SU-DHL-6 (cell line): Measurements from ENCODE around the gene SIPA1.
A peak's percentile ranks its signal among the peaks of the same experiment; 100 is the strongest.

Experiments used
- H2AFZ ChIP-seq: fragments of 200-600 bp; sonication (generic); 2 replicates; pipeline ENCODE4 v1.6.1; 2014; ENCODE audit warnings: low read depth, mild to moderate bottlenecking, moderate library complexity, mixed read lengths, antibody characterized with exemption, low read length; ENCODE audit not compliant: severe bottlenecking
- H3F3A ChIP-seq: fragments of 200-600 bp; shearing (Covaris generic); 2 replicates; pipeline ENCODE4 v1.6.0; 2016; ENCODE audit warnings: antibody characterized with exemption, mild to moderate bottlenecking; ENCODE audit not compliant: insufficient read depth
- H3K27ac ChIP-seq: fragments of 200-600 bp; sonication (generic); 2 replicates; pipeline ENCODE4 v1.5.1; 2016; ENCODE audit warnings: low read depth, mild to moderate bottlenecking, low read length, moderate library complexity, mixed read lengths
- H3K27me3 ChIP-seq: fragments of 200-600 bp; sonication (generic), shearing (Covaris generic); 2 replicates; pipeline ENCODE4 v1.6.0; 2014; ENCODE audit warnings: mild to moderate bottlenecking, low read length
- H3K36me3 ChIP-seq: fragments of 200-600 bp; sonication (generic); 2 replicates; pipeline ENCODE4 v1.6.1; 2014; ENCODE audit warnings: mild to moderate bottlenecking, low read length, mixed read lengths
- H3K4me2 ChIP-seq: fragments of 300-600, 200-600 bp; shearing (Covaris generic), sonication (generic); 2 replicates; pipeline ENCODE4 v1.6.0; 2014; ENCODE audit warnings: low read length, low read depth, mild to moderate bottlenecking; ENCODE audit not compliant: poor library complexity, severe bottlenecking
- H3K4me3 ChIP-seq: fragments of 200-600 bp; sonication (generic); 2 replicates; pipeline ENCODE4 v1.5.1; 2014; ENCODE audit warnings: antibody characterized with exemption, low read length, mild to moderate bottlenecking, mixed read lengths; ENCODE audit not compliant: insufficient read depth, poor library complexity, severe bottlenecking
- H3K79me2 ChIP-seq: fragments of 200-600 bp; sonication (generic); 2 replicates; pipeline ENCODE4 v1.6.1; 2014; ENCODE audit warnings: mild to moderate bottlenecking, low read length, moderate library complexity; ENCODE audit not compliant: insufficient read depth
- H3K9ac ChIP-seq: fragments of 200-600 bp; sonication (generic); 2 replicates; pipeline ENCODE4 v1.7.0; 2014; ENCODE audit warnings: mild to moderate bottlenecking, low read length
- H3K9me2 ChIP-seq: fragments of 200-600 bp; sonication (generic); replicated peaks from 2 replicates; pipeline ENCODE4 v1.6.1; 2014; ENCODE audit warnings: low read length; ENCODE audit not compliant: insufficient read depth
- H3K9me3 ChIP-seq: fragments of 200-600 bp; sonication (generic); 2 replicates; pipeline ENCODE4 v1.6.1; 2014; ENCODE audit warnings: low read length, mixed read lengths; ENCODE audit not compliant: insufficient read depth
- H4K20me1 ChIP-seq: fragments of 200-600 bp; sonication (generic); 2 replicates; pipeline ENCODE4 v1.6.1; 2014; ENCODE audit warnings: low read depth, mild to moderate bottlenecking, antibody characterized with exemption, low read length, moderate library complexity, mixed read lengths
- CTCF ChIP-seq: fragments of 200-600 bp; sonication (generic); IDR thresholded peaks from one replicate; pipeline ENCODE4 v1.5.1; 2017; ENCODE audit warnings: antibody characterized with exemption, mild to moderate bottlenecking, low read length, moderate library complexity; ENCODE audit not compliant: insufficient read depth, poor library complexity, severe bottlenecking
- EZH2phosphoT487 ChIP-seq: fragments of 200-600 bp; sonication (generic), shearing (Covaris generic); conservative IDR thresholded peaks from 2 replicates; pipeline ENCODE4 v1.6.1; 2018; ENCODE audit warnings: mild to moderate bottlenecking, antibody characterized with exemption, low read length, moderate library complexity, mixed read lengths

SIPA1 gene, protein sequence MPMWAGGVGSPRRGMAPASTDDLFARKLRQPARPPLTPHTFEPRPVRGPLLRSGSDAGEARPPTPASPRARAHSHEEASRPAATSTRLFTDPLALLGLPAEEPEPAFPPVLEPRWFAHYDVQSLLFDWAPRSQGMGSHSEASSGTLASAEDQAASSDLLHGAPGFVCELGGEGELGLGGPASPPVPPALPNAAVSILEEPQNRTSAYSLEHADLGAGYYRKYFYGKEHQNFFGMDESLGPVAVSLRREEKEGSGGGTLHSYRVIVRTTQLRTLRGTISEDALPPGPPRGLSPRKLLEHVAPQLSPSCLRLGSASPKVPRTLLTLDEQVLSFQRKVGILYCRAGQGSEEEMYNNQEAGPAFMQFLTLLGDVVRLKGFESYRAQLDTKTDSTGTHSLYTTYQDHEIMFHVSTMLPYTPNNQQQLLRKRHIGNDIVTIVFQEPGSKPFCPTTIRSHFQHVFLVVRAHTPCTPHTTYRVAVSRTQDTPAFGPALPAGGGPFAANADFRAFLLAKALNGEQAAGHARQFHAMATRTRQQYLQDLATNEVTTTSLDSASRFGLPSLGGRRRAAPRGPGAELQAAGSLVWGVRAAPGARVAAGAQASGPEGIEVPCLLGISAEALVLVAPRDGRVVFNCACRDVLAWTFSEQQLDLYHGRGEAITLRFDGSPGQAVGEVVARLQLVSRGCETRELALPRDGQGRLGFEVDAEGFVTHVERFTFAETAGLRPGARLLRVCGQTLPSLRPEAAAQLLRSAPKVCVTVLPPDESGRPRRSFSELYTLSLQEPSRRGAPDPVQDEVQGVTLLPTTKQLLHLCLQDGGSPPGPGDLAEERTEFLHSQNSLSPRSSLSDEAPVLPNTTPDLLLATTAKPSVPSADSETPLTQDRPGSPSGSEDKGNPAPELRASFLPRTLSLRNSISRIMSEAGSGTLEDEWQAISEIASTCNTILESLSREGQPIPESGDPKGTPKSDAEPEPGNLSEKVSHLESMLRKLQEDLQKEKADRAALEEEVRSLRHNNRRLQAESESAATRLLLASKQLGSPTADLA

GRCh38 chr11:65637794-65638419 is at the start of gene SIPA1:
Gene SIPA1 (plus strand): TSS chr11:65638101. CDS start chr11:65640922, 2,821 bp downstream.
- no peaks in the 10 kb centered on the region for H3K9me2 ChIP-seq
- H3K27ac ChIP-seq = peak within 1 kb of the TSS; percentile 90
- peaks cover 23% of the 10 kb centered on the region for H3F3A ChIP-seq
- peak within 1 kb of the TSS; percentile 77 for H3K4me2 ChIP-seq
- no peaks in the 10 kb centered on the region for H3K9me3 ChIP-seq
- no peaks in the 10 kb centered on the region for H3K79me2 ChIP-seq
- no peaks in the 10 kb centered on the region for H3K36me3 ChIP-seq
- H3K27me3 ChIP-seq = no peaks in the 10 kb centered on the region
- TF ChIP-seq EZH2phosphoT487 (no peak), CTCF (no peak)
- no peaks in the 10 kb centered on the region for H4K20me1 ChIP-seq
- peak within 1 kb of the TSS; percentile 76 for H3K9ac ChIP-seq
- H3K4me3 ChIP-seq = peak within 1 kb of the TSS; percentile 70
- H2AFZ ChIP-seq = no peak within 1 kb of the TSS

- peak; percentile 87 for TF ChIP-seq CTCF
- TF ChIP-seq EZH2phosphoT487 = no peak
- Histone ChIP-seq H3K9me2 (no peaks in the 10 kb centered on the region), H3K27me3 (no peaks in the 10 kb centered on the region), H4K20me1 (no peaks in the 10 kb centered on the region), H3K79me2 (no peaks in the 10 kb centered on the region), H3K27ac (peak overlapping the region; percentile 44), H3K9ac (peak overlapping the region; percentile 34; the same call in 1 of the 2 replicates), H3K4me3 (no peak overlapping the region), H3K4me2 (peak overlapping the region; percentile 18), H3F3A (no peaks in the 10 kb centered on the region), H3K9me3 (no peaks in the 10 kb centered on the region), H2AFZ (peak overlapping the region; percentile 30), H3K36me3 (no peaks in the 10 kb centered on the region)
Observed at GRCh38 chr11:65588199-65589054, 49.5 kb upstream of the SIPA1 start.
